ENCODE data around the gene RWDD1. TPM values are rescaled to one million over a fixed set of nuclear protein-coding genes. Genes with fewer than 3 reads are reported as not detected.

Gene RWDD1
- total RNA-seq, 2 experiments from 2014 or later = 33.4 to 38.2 TPM

DNA sequence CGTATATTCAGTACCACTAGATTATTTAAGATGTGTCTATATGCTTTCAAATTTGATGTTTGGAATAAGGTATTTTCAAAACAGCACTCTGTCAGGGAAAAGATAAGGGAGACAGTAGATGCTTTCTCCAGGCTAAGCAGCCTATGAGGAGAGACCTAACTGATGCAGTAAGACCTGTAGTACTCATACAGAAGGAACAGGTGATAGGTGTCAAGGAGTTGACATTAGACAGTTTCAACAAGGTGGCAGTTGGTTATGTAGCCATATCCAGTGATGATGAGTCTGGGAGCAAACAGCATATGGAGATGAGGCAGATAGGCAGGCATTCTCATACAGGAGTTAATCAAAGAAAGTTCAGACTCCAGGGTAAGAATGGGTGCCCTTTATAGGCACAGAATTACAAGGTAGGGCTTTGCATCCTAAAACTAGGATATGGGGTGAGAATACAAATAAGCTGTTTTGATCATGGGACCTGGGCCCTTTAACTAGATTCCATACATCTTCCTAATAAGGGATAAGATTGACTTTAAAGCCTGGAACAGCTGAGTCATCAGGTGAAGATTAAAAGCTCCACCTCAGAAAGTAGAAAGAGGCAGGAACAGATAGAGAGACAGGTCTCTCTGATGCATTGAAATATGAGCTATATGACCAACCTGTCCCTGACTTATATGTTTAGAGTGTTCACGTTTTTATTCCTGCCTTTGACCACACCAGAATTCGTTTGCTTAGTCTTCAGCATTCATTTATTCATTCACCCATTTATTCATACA, 52.9 kb downstream of the RWDD1 start:
- DNase-seq (ENCODE audit: low spot score) = no peak
- Histone ChIP-seq H3K27ac (ENCODE audit: low read depth, low read length, poor library complexity, severe bottlenecking) (no peak overlapping the region), H3K4me3 (ENCODE audit: low read depth, low read length, poor library complexity, severe bottlenecking) (no peak overlapping the region), H3K4me2 (ENCODE audit: low read length) (no peak overlapping the region), H3K9me2 (ENCODE audit: insufficient read depth, low read length) (no peaks in the 10 kb centered on the region), H3K4me1 (ENCODE audit: insufficient read depth, low read length, poor library complexity, severe bottlenecking) (no peaks in the 10 kb centered on the region), H3K9me3 (ENCODE audit: low read length) (no peaks in the 10 kb centered on the region), H4K20me1 (ENCODE audit: insufficient read depth, low read length) (no peaks in the 10 kb centered on the region), H2AFZ (ENCODE audit: low read length) (no peak overlapping the region), H3K36me3 (ENCODE audit: insufficient read depth, low read length) (no peaks in the 10 kb centered on the region), H3K79me2 (ENCODE audit: insufficient read depth, low read depth, low read length) (no peaks in the 10 kb centered on the region)
- ChIA-PET CTCF (ENCODE audit: unreplicated experiment) (no interaction called here), POLR2A (interaction anchor here (0.6 to 1.4 kb wide), 6 partner anchors 10 to 356 kb away, joined by 3 to 4 read pairs (median 3); no protein-coding TSS in a partner anchor)
- TF ChIP-seq EZH2phosphoT487 (IDR thresholded peaks at IDR 0.05; ENCODE audit: borderline replicate concordance, low read depth, low read length) = no peak
- TF ChIP-seq, protein P1, sequence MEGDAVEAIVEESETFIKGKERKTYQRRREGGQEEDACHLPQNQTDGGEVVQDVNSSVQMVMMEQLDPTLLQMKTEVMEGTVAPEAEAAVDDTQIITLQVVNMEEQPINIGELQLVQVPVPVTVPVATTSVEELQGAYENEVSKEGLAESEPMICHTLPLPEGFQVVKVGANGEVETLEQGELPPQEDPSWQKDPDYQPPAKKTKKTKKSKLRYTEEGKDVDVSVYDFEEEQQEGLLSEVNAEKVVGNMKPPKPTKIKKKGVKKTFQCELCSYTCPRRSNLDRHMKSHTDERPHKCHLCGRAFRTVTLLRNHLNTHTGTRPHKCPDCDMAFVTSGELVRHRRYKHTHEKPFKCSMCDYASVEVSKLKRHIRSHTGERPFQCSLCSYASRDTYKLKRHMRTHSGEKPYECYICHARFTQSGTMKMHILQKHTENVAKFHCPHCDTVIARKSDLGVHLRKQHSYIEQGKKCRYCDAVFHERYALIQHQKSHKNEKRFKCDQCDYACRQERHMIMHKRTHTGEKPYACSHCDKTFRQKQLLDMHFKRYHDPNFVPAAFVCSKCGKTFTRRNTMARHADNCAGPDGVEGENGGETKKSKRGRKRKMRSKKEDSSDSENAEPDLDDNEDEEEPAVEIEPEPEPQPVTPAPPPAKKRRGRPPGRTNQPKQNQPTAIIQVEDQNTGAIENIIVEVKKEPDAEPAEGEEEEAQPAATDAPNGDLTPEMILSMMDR (conservative IDR thresholded peaks at IDR 0.05; ENCODE audit: low read length) = no peak
- intact Hi-C loops (cut with micrococcal nuclease; ENCODE audit: unreplicated experiment) = no loop called here
- BruUV-seq (replicated peaks) = no TSS peak

DNA sequence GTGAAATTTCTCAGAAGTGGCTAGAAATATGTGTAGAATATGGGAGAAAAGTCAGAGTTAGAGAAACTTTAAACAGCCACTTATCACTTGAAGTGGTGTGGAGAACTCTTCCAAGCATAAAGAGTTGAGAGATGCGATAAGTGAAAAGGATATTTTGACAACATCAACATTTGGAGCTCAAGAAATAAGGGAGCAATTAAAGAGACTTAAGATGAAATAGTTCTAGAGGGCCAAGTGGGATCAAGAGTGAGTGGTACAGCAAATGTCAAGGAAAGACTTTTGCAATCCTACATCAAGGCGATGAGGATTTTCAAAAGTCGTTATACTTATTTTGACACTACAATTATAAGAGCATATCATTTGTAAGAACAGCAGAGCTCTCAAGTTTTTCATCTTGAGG, 54.6 kb downstream of the RWDD1 start:
- DNase-seq (ENCODE audit: low spot score) = no peak
- no TSS peak for BruUV-seq (replicated peaks)
- CTCF ChIA-PET (ENCODE audit: unreplicated experiment) = no interaction called here

More for the DNA sequence above, 54.6 kb downstream of the RWDD1 start:
- no peak for TF ChIP-seq EZH2phosphoT487 (IDR thresholded peaks at IDR 0.05; ENCODE audit: borderline replicate concordance, low read depth, low read length)
- TF ChIP-seq, protein P1 (conservative IDR thresholded peaks at IDR 0.05; ENCODE audit: low read length) = no peak
- intact Hi-C loops (cut with micrococcal nuclease; ENCODE audit: unreplicated experiment) = no loop called here
- Histone ChIP-seq H3K79me2 (ENCODE audit: insufficient read depth, low read depth, low read length) (no peaks in the 10 kb centered on the region), H3K4me2 (ENCODE audit: low read length) (no peak overlapping the region), H2AFZ (ENCODE audit: low read length) (no peak overlapping the region), H3K4me1 (ENCODE audit: insufficient read depth, low read length, poor library complexity, severe bottlenecking) (peaks cover 6% of the 10 kb centered on the region), H3K9me2 (ENCODE audit: insufficient read depth, low read length) (no peaks in the 10 kb centered on the region), H3K27ac (ENCODE audit: low read depth, low read length, poor library complexity, severe bottlenecking) (no peak overlapping the region), H3K4me3 (ENCODE audit: low read depth, low read length, poor library complexity, severe bottlenecking) (no peak overlapping the region), H3K36me3 (ENCODE audit: insufficient read depth, low read length) (no peaks in the 10 kb centered on the region), H3K9me3 (ENCODE audit: low read length) (no peaks in the 10 kb centered on the region), H4K20me1 (ENCODE audit: insufficient read depth, low read length) (no peaks in the 10 kb centered on the region)
- POLR2A ChIA-PET = interaction anchor here (0.5 kb wide), 1 partner anchor 43 kb away, joined by 3 read pairs; no protein-coding TSS in a partner anchor

Measured in OCI-LY7 (cell line).